Colonic mucosa (tissue), 4 donors: ENCODE results near the gene INPP5A. TPM values are rescaled to one million over a fixed set of nuclear protein-coding genes. Genes with fewer than 3 reads are reported as not detected.

Experiments used
- DNase-seq: peaks from one replicate; pipeline ENCODE4 v3.0.0-alpha.2; 2020
- H3K27ac ChIP-seq: fragments of 200-600 bp; one replicate; pipeline ENCODE4 v1.8.0; 2021
- H3K27me3 ChIP-seq: fragments of 200-600 bp; one replicate; pipeline ENCODE4 v1.8.0; 2021
- H3K36me3 ChIP-seq: fragments of 200-600 bp; one replicate; pipeline ENCODE4 v1.8.0; 2021
- H3K4me1 ChIP-seq: fragments of 200-600 bp; one replicate; pipeline ENCODE4 v1.8.0; 2021; ENCODE audit warnings: mild to moderate bottlenecking
- H3K4me3 ChIP-seq: fragments of 200-600 bp; one replicate; pipeline ENCODE4 v1.8.0; 2021
- H3K9ac ChIP-seq, 2 donors: one replicate each; pipeline ENCODE4 v1.7.0; 2013; ENCODE audit warnings: control low read depth in 2 of 2, low read depth in 2 of 2, low read length in 2 of 2
- H3K9me3 ChIP-seq: fragments of 200-600 bp; one replicate; pipeline ENCODE4 v1.8.0; 2021
- CTCF ChIP-seq: fragments of 200-600 bp; IDR thresholded peaks from one replicate; pipeline ENCODE4 v1.8.0; 2022; ENCODE audit warnings: antibody characterized with exemption, mild to moderate bottlenecking
- intact Hi-C: fragments of 100-400 bp; cut with DNase I; formaldehyde crosslinking; loops from one replicate; pipeline ENCODE4 v1.14.1; 2022
- total RNA-seq, 2 donors: library from RNA; stranded (reverse); fragmentation: NEBNext Ultra II Directional in 1 of 2; extraction: Animal tissue kit (Norgen Biotek cat#: 25700) in 1 of 2; gene quantifications; one replicate each; pipeline ENCODE4 v1.2.1, GENCODE V29; 2021
- donor health status: healthy.
- donor health status: DM: no; HTN: no; CAD: no.
- donor health status: DM: no; HTN: no; CAD: no.

Gene INPP5A
- total RNA-seq, 2 donors from 2014 or later = 29.9 to 41.5 TPM

GRCh38 chr10:132608511-132609195, 71.1 kb downstream of the INPP5A start:
- TF ChIP-seq CTCF = no peak
- H3K9ac ChIP-seq = no peak overlapping the region
- no peak overlapping the region for H3K27ac ChIP-seq
- H3K4me1 ChIP-seq = no peaks in the 10 kb centered on the region
- no peak overlapping the region for H3K4me3 ChIP-seq
- no peaks in the 10 kb centered on the region for H3K36me3 ChIP-seq
- H3K27me3 ChIP-seq = no peaks in the 10 kb centered on the region
- no peaks in the 10 kb centered on the region for H3K9me3 ChIP-seq
- intact Hi-C loops = no loop called here
- DNase-seq = no peak

GRCh38 chr10:132609211-132609610, 71.6 kb downstream of the INPP5A start:
- H3K36me3 ChIP-seq = no peaks in the 10 kb centered on the region
- no peak for DNase-seq
- no peak for TF ChIP-seq CTCF
- intact Hi-C loops = no loop called here
- no peak overlapping the region for H3K27ac ChIP-seq
- H3K9me3 ChIP-seq = no peaks in the 10 kb centered on the region
- no peaks in the 10 kb centered on the region for H3K4me1 ChIP-seq
- no peak overlapping the region for H3K9ac ChIP-seq
- H3K4me3 ChIP-seq = no peak overlapping the region
- no peaks in the 10 kb centered on the region for H3K27me3 ChIP-seq

- H3K4me1 ChIP-seq = no peaks in the 10 kb centered on the region
- H3K9ac ChIP-seq = no peak overlapping the region
- H3K36me3 ChIP-seq = no peaks in the 10 kb centered on the region
- no peak for TF ChIP-seq CTCF
- H3K4me3 ChIP-seq = no peak overlapping the region
- H3K9me3 ChIP-seq = no peaks in the 10 kb centered on the region
- no peaks in the 10 kb centered on the region for H3K27me3 ChIP-seq
- no peak for DNase-seq
- H3K27ac ChIP-seq = no peak overlapping the region
- intact Hi-C loops = no loop called here
Measured at GRCh38 chr10:132610071-132610701, 72.6 kb downstream of the INPP5A start.

GRCh38 chr10:132611026-132611910, 73.7 kb downstream of the INPP5A start:
- Histone ChIP-seq H3K27ac (no peak overlapping the region), H3K4me1 (no peaks in the 10 kb centered on the region), H3K9ac (no peak overlapping the region), H3K27me3 (no peaks in the 10 kb centered on the region), H3K4me3 (no peak overlapping the region), H3K36me3 (no peaks in the 10 kb centered on the region), H3K9me3 (no peaks in the 10 kb centered on the region)
- TF ChIP-seq CTCF = no peak
- intact Hi-C loops = no loop called here
- no peak for DNase-seq

GRCh38 chr10:132611986-132612385, 74.4 kb downstream of the INPP5A start:
- TF ChIP-seq CTCF = no peak
- DNase-seq = no peak
- no peak overlapping the region for H3K27ac ChIP-seq
- no peak overlapping the region for H3K4me3 ChIP-seq
- H3K36me3 ChIP-seq = no peaks in the 10 kb centered on the region
- no peaks in the 10 kb centered on the region for H3K27me3 ChIP-seq
- no peaks in the 10 kb centered on the region for H3K9me3 ChIP-seq
- intact Hi-C loops = no loop called here
- H3K9ac ChIP-seq = no peak overlapping the region
- no peaks in the 10 kb centered on the region for H3K4me1 ChIP-seq
